Measurements from ENCODE around the gene RPRD2.

Gene RPRD2

DNA sequence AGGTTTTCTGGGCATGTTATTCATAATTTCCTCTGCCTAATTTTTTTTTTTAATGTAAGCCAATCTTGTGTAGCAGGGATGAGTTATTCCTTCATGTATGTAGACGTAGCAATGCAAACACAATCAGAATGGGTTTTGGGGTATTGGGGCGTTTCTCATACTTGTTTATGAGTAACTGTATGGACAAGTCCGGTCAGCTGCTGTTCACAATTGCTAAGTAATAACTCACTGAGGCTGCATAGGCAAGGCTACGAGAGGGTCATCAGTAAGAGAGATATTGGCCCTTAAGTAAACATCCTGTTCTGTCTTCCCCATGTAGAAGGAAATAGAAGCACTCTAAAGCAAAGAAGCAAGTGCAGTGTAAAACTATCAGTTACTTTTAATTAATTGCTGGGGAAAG is 113.8 kb downstream of the RPRD2 start:
- Histone ChIP-seq H3K4me3 (no peak overlapping the region), H3K36me3 (peaks cover 4 to 5% (median 5%) of the 10 kb centered on the region in 3 donors), H3K27ac (no peak overlapping the region), H3K4me1 (peaks cover 0 to 4% (median 0%) of the 10 kb centered on the region in 4 donors), H3K27me3 (no peaks in the 10 kb centered on the region), H3K9me3 (no peaks in the 10 kb centered on the region)
- TF ChIP-seq, protein P1, sequence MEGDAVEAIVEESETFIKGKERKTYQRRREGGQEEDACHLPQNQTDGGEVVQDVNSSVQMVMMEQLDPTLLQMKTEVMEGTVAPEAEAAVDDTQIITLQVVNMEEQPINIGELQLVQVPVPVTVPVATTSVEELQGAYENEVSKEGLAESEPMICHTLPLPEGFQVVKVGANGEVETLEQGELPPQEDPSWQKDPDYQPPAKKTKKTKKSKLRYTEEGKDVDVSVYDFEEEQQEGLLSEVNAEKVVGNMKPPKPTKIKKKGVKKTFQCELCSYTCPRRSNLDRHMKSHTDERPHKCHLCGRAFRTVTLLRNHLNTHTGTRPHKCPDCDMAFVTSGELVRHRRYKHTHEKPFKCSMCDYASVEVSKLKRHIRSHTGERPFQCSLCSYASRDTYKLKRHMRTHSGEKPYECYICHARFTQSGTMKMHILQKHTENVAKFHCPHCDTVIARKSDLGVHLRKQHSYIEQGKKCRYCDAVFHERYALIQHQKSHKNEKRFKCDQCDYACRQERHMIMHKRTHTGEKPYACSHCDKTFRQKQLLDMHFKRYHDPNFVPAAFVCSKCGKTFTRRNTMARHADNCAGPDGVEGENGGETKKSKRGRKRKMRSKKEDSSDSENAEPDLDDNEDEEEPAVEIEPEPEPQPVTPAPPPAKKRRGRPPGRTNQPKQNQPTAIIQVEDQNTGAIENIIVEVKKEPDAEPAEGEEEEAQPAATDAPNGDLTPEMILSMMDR (IDR thresholded peaks at IDR 0.05): no peak
- intact Hi-C loops (cut with DNase I; ENCODE audit: low total_unique reads): no loop called here
- no peak for DNase-seq

DNA sequence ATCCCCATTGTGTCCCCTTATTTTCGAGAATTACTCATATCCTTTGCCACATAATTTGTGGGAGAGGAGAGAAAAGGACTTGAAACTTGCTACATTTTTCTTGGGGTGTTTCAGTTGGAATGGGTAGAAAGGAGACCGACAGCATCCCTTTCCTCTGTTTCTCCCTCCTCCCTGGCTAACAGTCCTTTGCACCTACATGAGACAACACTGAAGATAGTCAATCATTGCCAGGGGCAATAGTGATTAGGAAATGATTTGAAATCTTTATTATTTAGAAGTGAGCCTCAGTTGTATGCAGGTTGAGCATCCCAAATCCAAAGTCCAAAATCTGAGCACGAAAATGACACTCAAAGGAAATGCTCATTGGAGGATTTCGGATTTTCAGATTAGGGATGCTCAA is 115.4 kb downstream of the RPRD2 start:
- TF ChIP-seq, protein P1 (IDR thresholded peaks at IDR 0.05): no peak
- Histone ChIP-seq H3K27ac (no peak overlapping the region), H3K27me3 (no peaks in the 10 kb centered on the region), H3K36me3 (no peaks in the 10 kb centered on the region), H3K4me3 (no peak overlapping the region), H3K4me1 (peaks cover 0 to 4% (median 0%) of the 10 kb centered on the region in 4 donors), H3K9me3 (no peaks in the 10 kb centered on the region)
- intact Hi-C loops (cut with DNase I; ENCODE audit: low total_unique reads): no loop called here
- DNase-seq: no peak

DNA sequence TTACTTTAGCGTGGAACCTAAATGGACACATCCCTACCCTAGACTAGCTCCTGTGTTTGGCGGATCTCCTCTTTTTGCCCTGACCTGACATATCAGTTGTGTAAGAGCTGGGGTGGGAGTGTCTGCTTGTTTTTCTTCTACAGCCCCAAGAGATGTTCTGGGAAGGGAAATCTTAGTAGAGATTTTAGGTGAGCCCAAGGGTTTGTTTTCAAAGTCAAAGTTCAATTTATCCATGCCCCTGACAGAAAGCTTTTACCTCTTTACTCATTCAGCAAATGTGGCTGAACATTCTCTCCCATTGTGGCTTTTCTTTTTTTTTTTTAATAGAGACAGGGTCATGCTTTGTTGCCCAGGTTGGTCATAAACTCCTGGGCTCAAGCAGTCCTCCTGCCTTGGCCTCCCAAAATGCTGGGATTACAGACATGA is 116.0 kb downstream of the RPRD2 start:
- Histone ChIP-seq H3K4me1 (peaks cover 0 to 4% (median 0%) of the 10 kb centered on the region in 4 donors), H3K4me3 (no peak overlapping the region), H3K36me3 (no peaks in the 10 kb centered on the region), H3K27me3 (no peaks in the 10 kb centered on the region), H3K27ac (no peak overlapping the region), H3K9me3 (no peaks in the 10 kb centered on the region)
- intact Hi-C loops (cut with DNase I; ENCODE audit: low total_unique reads): no loop called here
- TF ChIP-seq, protein P1 (IDR thresholded peaks at IDR 0.05): no peak
- no peak for DNase-seq

GRCh38 chr1:150484431-150484830 is 120.5 kb downstream of the RPRD2 start:
- no peaks in the 10 kb centered on the region for H3K9me3 ChIP-seq
- peaks cover 0 to 13% (median 6%) of the 10 kb centered on the region in 4 donors for H3K4me1 ChIP-seq
- peaks cover 2 to 6% (median 5%) of the 10 kb centered on the region in 3 donors for H3K36me3 ChIP-seq
- TF ChIP-seq, protein P1 (IDR thresholded peaks at IDR 0.05): no peak
- no peak overlapping the region for H3K4me3 ChIP-seq
- intact Hi-C loops (cut with DNase I; ENCODE audit: low total_unique reads): no loop called here
- no peak overlapping the region for H3K27ac ChIP-seq
- no peaks in the 10 kb centered on the region for H3K27me3 ChIP-seq
- no peak for DNase-seq

- Histone ChIP-seq H3K4me1 (peaks cover 0 to 13% (median 6%) of the 10 kb centered on the region in 4 donors), H3K36me3 (peaks cover 6 to 10% (median 8%) of the 10 kb centered on the region in 3 donors), H3K4me3 (no peak overlapping the region), H3K27ac (no peak overlapping the region), H3K9me3 (no peaks in the 10 kb centered on the region), H3K27me3 (no peaks in the 10 kb centered on the region)
- TF ChIP-seq, protein P1 (IDR thresholded peaks at IDR 0.05): no peak
- intact Hi-C loops (cut with DNase I; ENCODE audit: low total_unique reads): no loop called here
- no peak for DNase-seq
Measured at GRCh38 chr1:150484861-150485260, 120.9 kb downstream of the RPRD2 start.
